Peyer's patch (tissue), 4 donors: ENCODE measurements around the gene RNF130. TPM values are rescaled to one million over a fixed set of nuclear protein-coding genes. Genes with fewer than 3 reads are reported as not detected.

Experiments
- DNase-seq, 3 donors: peaks; one replicate each; pipeline ENCODE4 v3.0.0-alpha.2; 2017 to 2019
- H3K27ac ChIP-seq, 4 donors: fragments of 200-600 bp; sonication (generic); one replicate each; pipeline ENCODE4 v1.5.1; 2016 to 2019
- H3K27me3 ChIP-seq, 2 donors: fragments of 200-600 bp; sonication (generic); one replicate each; pipeline ENCODE4 v1.5.1; 2019
- H3K36me3 ChIP-seq, 3 donors: fragments of 200-600 bp; sonication (generic); one replicate each; pipeline ENCODE4 v1.5.1; 2016 to 2019
- H3K4me1 ChIP-seq, 4 donors: fragments of 200-600 bp; sonication (generic); one replicate each; pipeline ENCODE4 v1.5.1; 2016 to 2019
- H3K4me3 ChIP-seq, 4 donors: fragments of 200-600 bp; sonication (generic); 1 replicate in 3 of 4; 2 replicates in 1 of 4; pipeline ENCODE4 v1.5.1; 2016 to 2019; ENCODE audit warnings: mild to moderate bottlenecking in 1 of 4
- H3K9me3 ChIP-seq, 4 donors: fragments of 200-600 bp; sonication (generic); one replicate each; pipeline ENCODE4 v1.5.1; 2016 to 2019; ENCODE audit warnings: mild to moderate bottlenecking in 1 of 4
- POLR2A ChIP-seq, 2 donors: fragments of 450-650 bp; IDR thresholded peaks; one replicate each; pipeline ENCODE4 v1.5.1; 2017; ENCODE audit warnings: antibody characterized with exemption in 2 of 2, mild to moderate bottlenecking in 2 of 2, moderate library complexity in 2 of 2
- total RNA-seq, 4 donors: library from RNA; depleted of rRNA; stranded (reverse); fragments of >200 nt; gene quantifications; one replicate each; pipeline ENCODE4 v1.1.0, GENCODE V29; 2016
- TF ChIP-seq, protein P1 (sequence below), 6 experiments: fragments of 450-650 bp in 4 of 6; fragments of 200-600 bp in 2 of 6; sonication (generic) in 1 of 6; IDR thresholded peaks; one replicate each; pipeline ENCODE4 v1.5.1; 2017 to 2019; ENCODE audit warnings: antibody characterized with exemption in 6 of 6, mild to moderate bottlenecking in 3 of 6, moderate library complexity in 1 of 6

The RNF130 gene
- total RNA-seq, 4 donors from 2014 or later, result 29.7 to 54.5 (median 33.6) TPM

DNA sequence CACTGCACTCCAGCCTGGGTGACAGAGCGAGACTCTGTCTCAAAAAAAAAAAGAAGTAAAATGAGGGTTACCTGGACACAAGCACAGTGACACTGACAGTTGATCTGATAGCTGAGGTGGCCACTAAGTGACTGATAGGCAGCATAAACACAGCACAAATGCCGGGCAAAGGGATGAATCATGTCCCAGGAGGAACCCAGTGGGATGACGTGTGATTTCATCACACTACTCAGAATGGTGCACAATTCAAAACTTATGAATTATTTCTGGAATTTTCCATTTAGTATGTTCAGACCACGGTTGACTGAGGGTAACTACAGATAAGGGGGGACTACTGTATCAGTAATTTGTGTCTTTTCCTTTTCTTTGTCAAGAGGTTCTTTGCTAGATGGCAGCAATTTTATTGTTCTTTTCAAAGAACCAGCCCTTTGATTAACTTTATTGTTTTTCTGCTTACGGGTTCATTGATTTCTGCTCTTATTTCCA, 34.3 kb upstream of the RNF130 start:
- H3K4me3 ChIP-seq, result no peak overlapping the region
- H3K36me3 ChIP-seq, result no peaks in the 10 kb centered on the region
- H3K4me1 ChIP-seq, result no peaks in the 10 kb centered on the region
- peaks cover 0 to 7% (median 3%) of the 10 kb centered on the region in 4 donors for H3K9me3 ChIP-seq
- no peak overlapping the region for H3K27ac ChIP-seq
- peak in 1 of 3 donors; percentile 4 for DNase-seq
- TF ChIP-seq, protein P1, sequence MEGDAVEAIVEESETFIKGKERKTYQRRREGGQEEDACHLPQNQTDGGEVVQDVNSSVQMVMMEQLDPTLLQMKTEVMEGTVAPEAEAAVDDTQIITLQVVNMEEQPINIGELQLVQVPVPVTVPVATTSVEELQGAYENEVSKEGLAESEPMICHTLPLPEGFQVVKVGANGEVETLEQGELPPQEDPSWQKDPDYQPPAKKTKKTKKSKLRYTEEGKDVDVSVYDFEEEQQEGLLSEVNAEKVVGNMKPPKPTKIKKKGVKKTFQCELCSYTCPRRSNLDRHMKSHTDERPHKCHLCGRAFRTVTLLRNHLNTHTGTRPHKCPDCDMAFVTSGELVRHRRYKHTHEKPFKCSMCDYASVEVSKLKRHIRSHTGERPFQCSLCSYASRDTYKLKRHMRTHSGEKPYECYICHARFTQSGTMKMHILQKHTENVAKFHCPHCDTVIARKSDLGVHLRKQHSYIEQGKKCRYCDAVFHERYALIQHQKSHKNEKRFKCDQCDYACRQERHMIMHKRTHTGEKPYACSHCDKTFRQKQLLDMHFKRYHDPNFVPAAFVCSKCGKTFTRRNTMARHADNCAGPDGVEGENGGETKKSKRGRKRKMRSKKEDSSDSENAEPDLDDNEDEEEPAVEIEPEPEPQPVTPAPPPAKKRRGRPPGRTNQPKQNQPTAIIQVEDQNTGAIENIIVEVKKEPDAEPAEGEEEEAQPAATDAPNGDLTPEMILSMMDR (IDR thresholded peaks at IDR 0.05), result no peak
- no peak for TF ChIP-seq POLR2A (IDR thresholded peaks at IDR 0.05)
- no peaks in the 10 kb centered on the region for H3K27me3 ChIP-seq

DNA sequence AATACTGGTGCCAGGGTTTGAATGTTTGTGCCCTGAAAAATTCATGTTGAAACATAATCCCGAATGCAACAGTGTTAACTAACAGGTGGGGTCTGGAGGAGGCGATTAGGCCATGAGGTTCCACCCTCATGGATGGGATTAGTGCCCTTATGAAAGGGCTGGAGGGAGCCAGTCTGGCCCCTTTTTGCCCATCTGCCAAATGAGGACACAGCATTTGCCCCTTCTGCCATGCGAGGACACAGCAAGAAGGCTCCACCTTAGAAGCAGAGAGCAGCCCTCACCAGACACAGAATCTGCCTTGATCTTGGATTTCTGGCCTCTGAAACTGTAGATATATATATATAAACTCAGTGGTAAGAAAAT, 32.6 kb upstream of the RNF130 start:
- no peak for TF ChIP-seq POLR2A (IDR thresholded peaks at IDR 0.05)
- TF ChIP-seq, protein P1 (IDR thresholded peaks at IDR 0.05), result no peak
- Histone ChIP-seq H3K9me3 (peaks cover 0 to 7% (median 3%) of the 10 kb centered on the region in 4 donors), H3K4me1 (no peaks in the 10 kb centered on the region), H3K27me3 (no peaks in the 10 kb centered on the region), H3K36me3 (no peaks in the 10 kb centered on the region), H3K27ac (no peak overlapping the region), H3K4me3 (no peak overlapping the region)
- DNase-seq, result peak in 1 of 3 donors; percentile 8

DNA sequence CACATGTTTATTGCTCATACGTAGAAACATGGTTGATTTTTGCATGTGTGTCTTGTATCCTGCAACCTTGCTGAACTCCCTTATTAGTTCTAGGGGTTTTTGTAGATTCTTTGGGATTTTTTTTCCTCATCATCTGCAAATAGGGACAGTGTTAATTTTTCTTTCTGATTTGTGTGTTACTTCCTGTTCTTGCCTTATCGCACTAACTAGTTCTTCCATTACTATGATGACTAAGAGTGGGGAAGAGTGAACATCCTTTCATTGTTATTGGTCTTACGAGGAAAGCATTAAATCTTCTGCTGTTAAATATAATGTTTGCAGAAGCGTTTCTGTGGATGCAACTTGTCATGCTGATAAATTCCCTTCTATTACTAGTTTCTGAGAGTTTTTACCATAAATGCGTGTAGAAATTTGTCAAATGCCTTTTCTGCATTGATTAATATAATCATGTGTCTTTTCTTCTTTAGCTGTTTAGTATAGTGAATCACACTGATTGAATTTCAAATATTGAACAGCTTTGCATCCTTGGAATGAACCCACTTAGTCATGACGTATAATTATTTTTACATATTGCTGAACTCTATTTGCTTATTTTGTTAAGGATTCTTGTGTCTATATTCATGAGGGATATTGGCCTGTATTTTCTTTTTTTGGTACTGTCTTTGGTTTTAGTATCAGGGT, 32.1 kb upstream of the RNF130 start:
- H3K36me3 ChIP-seq, result no peaks in the 10 kb centered on the region
- H3K4me3 ChIP-seq, result no peak overlapping the region
- H3K9me3 ChIP-seq, result peaks cover 0 to 7% (median 3%) of the 10 kb centered on the region in 4 donors
- no peaks in the 10 kb centered on the region for H3K4me1 ChIP-seq
- DNase-seq, result no peak
- no peaks in the 10 kb centered on the region for H3K27me3 ChIP-seq
- TF ChIP-seq, protein P1 (IDR thresholded peaks at IDR 0.05), result no peak
- TF ChIP-seq POLR2A (IDR thresholded peaks at IDR 0.05), result no peak
- no peak overlapping the region for H3K27ac ChIP-seq

DNA sequence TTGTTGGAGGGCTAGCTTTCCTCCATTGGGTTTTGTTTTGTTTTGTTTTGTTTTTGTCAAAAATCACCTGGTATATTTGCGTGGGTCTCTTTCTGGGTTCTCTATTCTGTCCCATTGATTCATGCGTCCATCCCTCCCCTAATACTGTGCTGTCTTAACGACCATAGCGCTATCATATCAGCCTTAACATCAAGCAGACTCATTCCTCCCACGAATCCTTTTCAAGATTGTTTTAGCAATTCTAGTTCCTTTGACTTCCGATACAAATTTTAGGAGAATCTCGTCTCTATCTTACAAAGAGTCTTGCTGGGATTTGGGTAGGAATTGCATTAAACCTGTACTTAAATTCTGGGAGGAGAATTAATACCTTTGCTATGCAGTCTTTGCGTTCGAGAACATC, 31.1 kb upstream of the RNF130 start:
- H3K27ac ChIP-seq, result no peak overlapping the region
- H3K9me3 ChIP-seq, result peaks cover 0 to 5% (median 3%) of the 10 kb centered on the region in 4 donors
- H3K4me3 ChIP-seq, result no peak overlapping the region
- TF ChIP-seq, protein P1 (IDR thresholded peaks at IDR 0.05), result no peak
- TF ChIP-seq POLR2A (IDR thresholded peaks at IDR 0.05), result no peak
- H3K27me3 ChIP-seq, result no peaks in the 10 kb centered on the region
- no peaks in the 10 kb centered on the region for H3K4me1 ChIP-seq
- DNase-seq, result no peak
- no peaks in the 10 kb centered on the region for H3K36me3 ChIP-seq

DNA sequence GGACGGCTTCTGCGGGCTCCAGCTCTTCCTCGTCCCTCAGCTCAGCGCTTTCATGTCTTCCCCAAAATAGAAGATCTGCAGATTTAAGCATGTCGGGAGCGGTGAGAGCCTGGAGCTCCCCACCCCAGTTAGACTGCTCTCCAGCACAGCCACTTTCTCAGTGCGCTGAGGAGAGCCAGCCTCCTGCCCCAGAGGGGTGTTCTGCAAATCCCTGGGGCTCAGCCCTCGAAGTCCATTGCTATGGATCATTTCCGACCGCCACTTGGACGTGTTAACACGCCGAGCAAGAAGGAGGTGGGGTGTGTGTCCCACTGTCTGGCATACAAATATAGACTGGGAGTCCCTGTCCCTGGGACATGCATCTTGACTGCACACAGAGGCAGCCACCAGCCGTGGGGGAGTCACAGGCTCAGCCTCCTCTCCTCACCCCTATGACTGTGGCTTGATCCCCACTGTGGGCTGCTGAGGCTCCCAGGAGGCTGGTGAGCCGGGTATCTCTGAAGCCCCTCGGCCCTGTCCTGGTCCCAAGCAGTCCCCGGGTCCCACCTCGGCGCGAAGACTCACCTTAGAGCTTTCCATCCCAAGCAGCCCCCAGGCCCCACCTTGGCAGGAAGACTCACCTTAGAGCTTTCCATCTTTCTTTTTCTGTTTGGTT, 30.0 kb upstream of the RNF130 start:
- Histone ChIP-seq H3K4me3 (no peak overlapping the region), H3K27me3 (no peaks in the 10 kb centered on the region), H3K9me3 (no peaks in the 10 kb centered on the region), H3K36me3 (no peaks in the 10 kb centered on the region), H3K4me1 (no peaks in the 10 kb centered on the region), H3K27ac (no peak overlapping the region)
- DNase-seq, result peak in 1 of 3 donors; percentile 22
- TF ChIP-seq, protein P1 (IDR thresholded peaks at IDR 0.05), result no peak
- TF ChIP-seq POLR2A (IDR thresholded peaks at IDR 0.05), result no peak
